Brain microvascular endothelial cell (primary cell): ENCODE data around the gene ACAD10.

Source experiments
- DNase-seq: peaks from one replicate; pipeline ENCODE4 v3.0.0-alpha.2; 2020
- H3K27ac ChIP-seq: fragments of 250-450 bp; sonication (Bioruptor Pico); 2 replicates; pipeline ENCODE4 v1.5.1; 2020; ENCODE audit warnings: mild to moderate bottlenecking, moderate library complexity
- H3K27me3 ChIP-seq: fragments of 250-450 bp; sonication (Bioruptor Pico); replicated peaks from 2 replicates; pipeline ENCODE4 v1.5.1; 2020; ENCODE audit warnings: mild to moderate bottlenecking
- H3K36me3 ChIP-seq: fragments of 250-450 bp; sonication (Bioruptor Pico); replicated peaks from 2 replicates; pipeline ENCODE4 v1.5.1; 2020; ENCODE audit warnings: mild to moderate bottlenecking
- H3K4me3 ChIP-seq: 2 replicates; pipeline ENCODE4 v1.5.1; 2011; ENCODE audit warnings: low read depth, mild to moderate bottlenecking, control low read depth, low read length, moderate library complexity
- in situ Hi-C: cut with HindIII; loops from 2 replicates; pipeline ENCODE4 v1.10.0; 2017; ENCODE audit warnings: low sequenced_read_pairs, low pct_ligation_motif_present
- TF ChIP-seq, protein P1 (sequence below): IDR thresholded peaks from 2 replicates; pipeline ENCODE4 v1.5.1; 2011; ENCODE audit warnings: low read depth, mild to moderate bottlenecking, moderate library complexity, low read length, control low read depth, inconsistent platforms; ENCODE audit errors: missing control alignments

ACAD10 gene

DNA sequence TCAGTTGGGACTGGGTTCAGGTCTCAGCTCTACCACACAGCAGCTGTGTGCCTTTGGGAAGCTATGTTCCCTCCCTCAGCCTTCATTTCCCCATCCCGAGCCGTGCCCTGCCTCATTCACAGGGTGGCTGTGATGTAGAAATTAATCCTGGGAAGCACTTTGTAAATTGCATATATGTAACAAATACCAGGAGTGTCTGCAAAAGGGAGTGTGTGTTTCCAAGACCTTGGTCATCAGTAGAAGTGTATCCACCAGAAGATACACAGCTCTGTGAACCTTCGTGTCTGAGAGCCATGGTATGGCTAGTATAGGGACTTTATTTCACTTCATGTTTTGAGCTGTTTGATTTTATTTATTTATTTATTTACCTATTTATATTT lies 107.0 kb downstream of the ACAD10 start:
- Histone ChIP-seq H3K36me3 (no peaks in the 10 kb centered on the region), H3K27me3 (no peaks in the 10 kb centered on the region), H3K4me3 (no peak overlapping the region), H3K27ac (no peak overlapping the region)
- TF ChIP-seq, protein P1, sequence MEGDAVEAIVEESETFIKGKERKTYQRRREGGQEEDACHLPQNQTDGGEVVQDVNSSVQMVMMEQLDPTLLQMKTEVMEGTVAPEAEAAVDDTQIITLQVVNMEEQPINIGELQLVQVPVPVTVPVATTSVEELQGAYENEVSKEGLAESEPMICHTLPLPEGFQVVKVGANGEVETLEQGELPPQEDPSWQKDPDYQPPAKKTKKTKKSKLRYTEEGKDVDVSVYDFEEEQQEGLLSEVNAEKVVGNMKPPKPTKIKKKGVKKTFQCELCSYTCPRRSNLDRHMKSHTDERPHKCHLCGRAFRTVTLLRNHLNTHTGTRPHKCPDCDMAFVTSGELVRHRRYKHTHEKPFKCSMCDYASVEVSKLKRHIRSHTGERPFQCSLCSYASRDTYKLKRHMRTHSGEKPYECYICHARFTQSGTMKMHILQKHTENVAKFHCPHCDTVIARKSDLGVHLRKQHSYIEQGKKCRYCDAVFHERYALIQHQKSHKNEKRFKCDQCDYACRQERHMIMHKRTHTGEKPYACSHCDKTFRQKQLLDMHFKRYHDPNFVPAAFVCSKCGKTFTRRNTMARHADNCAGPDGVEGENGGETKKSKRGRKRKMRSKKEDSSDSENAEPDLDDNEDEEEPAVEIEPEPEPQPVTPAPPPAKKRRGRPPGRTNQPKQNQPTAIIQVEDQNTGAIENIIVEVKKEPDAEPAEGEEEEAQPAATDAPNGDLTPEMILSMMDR, result no peak
- no peak for DNase-seq
- in situ Hi-C loops, result no loop called here

DNA sequence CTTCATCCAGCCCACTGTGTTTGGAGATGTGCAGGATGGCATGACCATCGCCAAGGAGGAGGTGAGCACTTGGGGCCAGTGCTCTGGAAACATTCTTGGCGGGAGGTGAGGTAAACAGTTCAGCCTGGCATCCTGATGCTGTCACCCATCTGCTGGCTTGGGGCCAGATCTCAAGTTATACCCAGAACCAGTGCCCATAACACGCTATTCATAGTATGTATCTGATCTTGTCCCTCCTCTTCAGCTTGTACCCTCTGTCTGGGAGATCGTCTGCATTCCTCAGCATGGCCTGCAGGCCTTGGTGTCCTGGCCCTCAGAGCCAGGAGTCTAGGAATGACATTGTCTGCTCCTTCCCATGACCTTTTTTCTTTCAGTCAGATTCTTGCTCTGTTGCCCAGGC lies 112.3 kb downstream of the ACAD10 start:
- Histone ChIP-seq H3K27ac (no peak overlapping the region), H3K27me3 (no peaks in the 10 kb centered on the region), H3K36me3 (no peaks in the 10 kb centered on the region), H3K4me3 (no peak overlapping the region)
- DNase-seq, result no peak
- TF ChIP-seq, protein P1, result no peak
- in situ Hi-C loops, result no loop called here

DNA sequence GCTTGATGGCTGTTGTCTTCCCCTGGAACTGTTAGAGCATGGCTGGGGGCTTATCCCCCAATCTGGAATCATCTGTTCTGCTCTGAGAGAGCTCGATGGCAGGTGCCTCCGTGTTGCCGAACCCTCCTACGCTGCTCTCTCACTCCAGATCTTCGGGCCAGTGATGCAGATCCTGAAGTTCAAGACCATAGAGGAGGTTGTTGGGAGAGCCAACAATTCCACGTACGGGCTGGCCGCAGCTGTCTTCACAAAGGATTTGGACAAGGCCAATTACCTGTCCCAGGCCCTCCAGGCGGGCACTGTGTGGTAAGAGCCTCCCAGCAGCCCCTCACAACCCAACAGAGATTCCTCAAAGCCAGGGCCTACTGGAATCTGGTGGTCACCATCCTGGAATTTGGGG lies 113.9 kb downstream of the ACAD10 start:
- no peaks in the 10 kb centered on the region for H3K36me3 ChIP-seq
- H3K27ac ChIP-seq, result no peak overlapping the region
- TF ChIP-seq, protein P1, result no peak
- no peak overlapping the region for H3K4me3 ChIP-seq
- H3K27me3 ChIP-seq, result no peaks in the 10 kb centered on the region
- in situ Hi-C loops, result no loop called here
- DNase-seq, result no peak

DNA sequence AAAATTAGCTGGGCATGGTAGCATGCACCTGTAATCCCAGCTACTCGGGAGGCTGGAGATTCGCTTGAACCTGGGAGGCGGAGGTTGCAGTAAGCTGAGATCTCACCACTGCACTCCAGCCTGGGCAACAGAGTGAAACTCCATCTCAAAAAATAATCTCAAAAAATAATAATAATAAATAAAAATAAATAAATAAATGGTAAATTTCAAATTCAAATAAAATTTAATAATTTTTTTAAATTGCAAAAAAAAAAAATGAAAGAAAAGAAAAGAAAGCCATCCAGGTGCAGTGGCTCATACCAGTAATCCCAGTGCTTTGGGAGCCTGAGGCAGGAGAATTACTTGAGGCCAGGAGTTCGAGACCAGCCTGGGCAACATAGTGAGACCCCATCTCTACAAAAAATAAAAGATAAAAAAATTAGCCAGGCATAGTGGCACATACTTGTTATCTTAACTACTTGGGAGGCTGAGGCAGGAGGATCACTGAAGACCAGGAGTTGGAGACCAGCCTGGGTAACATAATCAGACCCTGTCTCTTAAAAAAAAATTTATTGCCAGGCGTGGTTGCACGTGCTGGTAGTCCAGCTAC lies 117.3 kb downstream of the ACAD10 start:
- Histone ChIP-seq H3K27ac (no peak overlapping the region), H3K36me3 (no peaks in the 10 kb centered on the region), H3K4me3 (no peak overlapping the region), H3K27me3 (no peaks in the 10 kb centered on the region)
- DNase-seq, result no peak
- TF ChIP-seq, protein P1, result no peak
- in situ Hi-C loops, result no loop called here

DNA sequence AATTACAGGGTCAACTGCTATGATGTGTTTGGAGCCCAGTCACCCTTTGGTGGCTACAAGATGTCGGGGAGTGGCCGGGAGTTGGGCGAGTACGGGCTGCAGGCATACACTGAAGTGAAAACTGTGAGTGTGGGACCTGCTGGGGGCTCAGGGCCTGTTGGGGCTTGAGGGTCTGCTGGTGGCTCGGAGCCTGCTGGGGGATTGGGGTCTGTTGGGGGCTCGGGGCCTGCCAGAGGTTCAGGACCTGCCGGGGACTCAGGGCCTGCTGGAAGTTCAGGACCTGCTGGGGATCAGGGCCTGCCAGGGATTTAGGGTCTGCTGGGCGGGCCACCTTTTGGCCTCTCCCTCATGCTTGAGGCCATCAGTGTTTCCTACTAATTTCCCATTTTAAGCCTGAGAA lies 118.0 kb downstream of the ACAD10 start:
- H3K27me3 ChIP-seq, result no peaks in the 10 kb centered on the region
- in situ Hi-C loops, result no loop called here
- TF ChIP-seq, protein P1, result no peak
- H3K27ac ChIP-seq, result no peak overlapping the region
- no peak overlapping the region for H3K4me3 ChIP-seq
- no peaks in the 10 kb centered on the region for H3K36me3 ChIP-seq
- DNase-seq, result no peak

DNA sequence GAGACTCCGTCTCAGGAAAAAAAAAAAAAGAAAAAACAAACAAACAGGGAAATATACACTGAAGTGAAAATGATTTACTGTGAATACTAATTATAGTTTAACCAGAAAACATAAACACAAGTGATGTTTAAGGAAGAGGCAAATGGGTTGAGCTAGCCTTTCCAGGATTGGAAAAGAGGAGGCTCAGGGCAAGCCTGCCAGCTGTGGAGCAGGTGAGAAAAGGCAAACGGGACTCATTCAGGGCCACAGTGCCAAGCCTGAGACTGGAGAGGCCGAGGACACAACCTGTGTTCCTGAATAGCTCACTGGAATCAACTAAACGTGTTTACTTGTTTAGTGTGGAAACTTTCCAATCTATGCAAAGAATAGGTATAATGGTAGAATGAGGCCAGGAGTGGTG lies 120.5 kb downstream of the ACAD10 start:
- Histone ChIP-seq H3K27ac (no peak overlapping the region), H3K36me3 (no peaks in the 10 kb centered on the region), H3K4me3 (no peak overlapping the region), H3K27me3 (no peaks in the 10 kb centered on the region)
- in situ Hi-C loops, result no loop called here
- TF ChIP-seq, protein P1, result no peak
- DNase-seq, result no peak
